Fibroblast of lung (primary cell): Measurements from ENCODE around the gene ZBTB7C. TPM values are rescaled to one million over a fixed set of nuclear protein-coding genes. Genes with fewer than 3 reads are reported as not detected.

Experiments used
- DNase-seq, 2 donors: peaks; one replicate each; pipeline versions ENCODE4 v3.0.0 to v3.0.0-alpha.2; 2010; ENCODE audit warnings: low read depth in 2 of 2
- H2AFZ ChIP-seq: 2 replicates; pipeline ENCODE4 v1.5.1; 2012; ENCODE audit warnings: low read length, control low read depth, inconsistent platforms
- H3K27ac ChIP-seq: 2 replicates; pipeline ENCODE4 v1.5.1; 2011; ENCODE audit warnings: low read length, control low read depth; ENCODE audit not compliant: insufficient read depth
- H3K27me3 ChIP-seq: 2 replicates; pipeline ENCODE4 v1.5.1; 2011; ENCODE audit warnings: mild to moderate bottlenecking, low read length; ENCODE audit not compliant: control insufficient read depth, insufficient read depth
- H3K36me3 ChIP-seq: 2 replicates; pipeline ENCODE4 v1.5.1; 2011; ENCODE audit warnings: low read length; ENCODE audit not compliant: control insufficient read depth, insufficient read depth
- H3K4me1 ChIP-seq: 2 replicates; pipeline ENCODE4 v1.5.1; 2011; ENCODE audit warnings: low read length; ENCODE audit not compliant: control insufficient read depth, insufficient read depth; ENCODE audit errors: extremely low read depth
- H3K4me2 ChIP-seq: 2 replicates; pipeline ENCODE4 v1.5.1; 2011; ENCODE audit warnings: low read length, control low read depth; ENCODE audit not compliant: insufficient read depth; ENCODE audit errors: extremely low read depth
- H3K4me3 ChIP-seq, 4 experiments: fragments of 200-600 bp in 1 of 4; sonication (generic) in 1 of 4; replicated peaks in 1 of 4; 2 replicates each; pipeline ENCODE4 v1.5.1; 2011 to 2016; ENCODE audit warnings: low read length in 4 of 4, low read depth in 3 of 4, mild to moderate bottlenecking in 3 of 4, control low read depth in 2 of 4, inconsistent platforms in 1 of 4, mixed read lengths in 1 of 4; ENCODE audit not compliant: insufficient read depth in 1 of 4; ENCODE audit errors: control extremely low read depth in 1 of 4
- H3K79me2 ChIP-seq: 2 replicates; pipeline ENCODE4 v1.5.1; 2012; ENCODE audit warnings: mild to moderate bottlenecking, low read length, inconsistent platforms; ENCODE audit not compliant: control insufficient read depth, insufficient read depth
- H3K9ac ChIP-seq: 2 replicates; pipeline ENCODE4 v1.5.1; 2011; ENCODE audit warnings: mild to moderate bottlenecking, low read length, control low read depth; ENCODE audit not compliant: insufficient read depth
- H3K9me3 ChIP-seq: 2 replicates; pipeline ENCODE4 v1.5.1; 2012; ENCODE audit warnings: low read depth, low read length; ENCODE audit not compliant: control insufficient read depth, insufficient read depth
- H4K20me1 ChIP-seq: 2 replicates; pipeline ENCODE4 v1.5.1; 2011; ENCODE audit warnings: low read length; ENCODE audit not compliant: control insufficient read depth, insufficient read depth; ENCODE audit errors: extremely low read depth
- EZH2 ChIP-seq: IDR thresholded peaks from 2 replicates; pipeline ENCODE4 v1.5.1; 2012; ENCODE audit warnings: low read length, control low read depth, mild to moderate bottlenecking; ENCODE audit errors: missing control alignments
- polyA plus RNA-seq, 2 donors: library from polyadenylated mRNA; depleted of rRNA in 1 of 2; stranded (reverse) in 1 of 2; unstranded in 1 of 2; fragments of >200 nt; gene quantifications; 2 replicates each; pipeline ENCODE4 v1.2.1, GENCODE V29; 2011 to 2012; ENCODE audit warnings: missing spikeins in 1 of 2
- total RNA-seq: library from RNA; depleted of rRNA; stranded (reverse); fragments of >200 nt; gene quantifications from 2 replicates; pipeline ENCODE4 v1.2.1, GENCODE V29; 2014
- TF ChIP-seq, protein P1 (sequence below), 2 donors: IDR thresholded peaks in 1 of 2; conservative IDR thresholded peaks in 1 of 2; 1 replicate in 1 of 2; 2 replicates in 1 of 2; pipeline ENCODE4 v1.5.1; 2011 to 2012; ENCODE audit warnings: low read length in 2 of 2, control low read depth in 1 of 2, inconsistent platforms in 1 of 2, low read depth in 1 of 2, mild to moderate bottlenecking in 1 of 2

ZBTB7C gene
- total and polyA plus RNA-seq, 2 donors (not counting 1 experiment from before 2014, with no cell fraction given), result 0.19 to 0.33 TPM

DNA sequence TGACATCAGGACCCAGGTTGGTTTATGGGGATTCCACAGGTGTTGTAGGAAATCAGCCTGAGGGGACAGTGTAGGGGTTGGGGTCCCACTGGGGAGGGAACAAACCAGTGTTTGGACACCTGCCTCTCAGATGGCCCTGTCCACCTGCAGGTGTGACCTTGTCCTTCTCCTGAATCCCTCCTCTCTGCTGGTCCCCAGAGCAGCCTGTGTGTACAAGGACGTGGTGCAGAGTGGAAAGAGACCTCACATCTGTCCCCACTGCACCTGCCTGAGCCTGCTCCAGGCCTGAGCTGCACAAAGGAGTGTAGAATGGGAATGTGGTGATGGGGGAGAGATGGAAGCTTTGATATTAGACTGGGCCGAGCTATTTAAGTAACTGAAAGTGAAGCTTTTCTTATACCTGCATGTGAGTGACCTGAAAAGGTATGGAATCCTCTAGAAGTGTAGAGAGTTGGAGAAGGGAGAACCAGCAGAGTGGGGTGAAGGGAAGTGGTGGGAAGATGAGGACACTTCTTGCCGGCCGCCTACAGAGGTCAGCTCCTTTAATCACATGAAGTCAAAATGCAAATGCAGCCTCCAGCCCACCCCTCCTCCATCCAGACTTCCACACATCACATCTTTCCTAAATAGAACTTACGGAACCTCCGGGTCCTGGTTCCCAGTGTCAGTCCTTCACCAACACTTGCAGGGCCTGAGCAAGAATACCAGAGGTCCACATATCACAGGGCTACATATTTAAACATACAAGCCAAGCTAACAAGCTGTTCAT is 389.4 kb downstream of the ZBTB7C start:
- no peak overlapping the region for H3K9ac ChIP-seq
- no peak overlapping the region for H3K4me3 ChIP-seq
- no peaks in the 10 kb centered on the region for H3K36me3 ChIP-seq
- H4K20me1 ChIP-seq, result no peaks in the 10 kb centered on the region
- no peaks in the 10 kb centered on the region for H3K79me2 ChIP-seq
- H3K4me2 ChIP-seq, result no peak overlapping the region
- no peak overlapping the region for H2AFZ ChIP-seq
- TF ChIP-seq EZH2, result no peak
- TF ChIP-seq, protein P1, sequence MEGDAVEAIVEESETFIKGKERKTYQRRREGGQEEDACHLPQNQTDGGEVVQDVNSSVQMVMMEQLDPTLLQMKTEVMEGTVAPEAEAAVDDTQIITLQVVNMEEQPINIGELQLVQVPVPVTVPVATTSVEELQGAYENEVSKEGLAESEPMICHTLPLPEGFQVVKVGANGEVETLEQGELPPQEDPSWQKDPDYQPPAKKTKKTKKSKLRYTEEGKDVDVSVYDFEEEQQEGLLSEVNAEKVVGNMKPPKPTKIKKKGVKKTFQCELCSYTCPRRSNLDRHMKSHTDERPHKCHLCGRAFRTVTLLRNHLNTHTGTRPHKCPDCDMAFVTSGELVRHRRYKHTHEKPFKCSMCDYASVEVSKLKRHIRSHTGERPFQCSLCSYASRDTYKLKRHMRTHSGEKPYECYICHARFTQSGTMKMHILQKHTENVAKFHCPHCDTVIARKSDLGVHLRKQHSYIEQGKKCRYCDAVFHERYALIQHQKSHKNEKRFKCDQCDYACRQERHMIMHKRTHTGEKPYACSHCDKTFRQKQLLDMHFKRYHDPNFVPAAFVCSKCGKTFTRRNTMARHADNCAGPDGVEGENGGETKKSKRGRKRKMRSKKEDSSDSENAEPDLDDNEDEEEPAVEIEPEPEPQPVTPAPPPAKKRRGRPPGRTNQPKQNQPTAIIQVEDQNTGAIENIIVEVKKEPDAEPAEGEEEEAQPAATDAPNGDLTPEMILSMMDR (conservative IDR thresholded peaks at IDR 0.05 in 1 of 2, IDR thresholded peaks at IDR 0.05 in 1 of 2; ENCODE audit: low read depth in 1 of 2, low read length in 2 of 2), result no peak
- no peaks in the 10 kb centered on the region for H3K9me3 ChIP-seq
- H3K27me3 ChIP-seq, result peaks cover 6% of the 10 kb centered on the region
- no peaks in the 10 kb centered on the region for H3K4me1 ChIP-seq
- DNase-seq, result no peak
- H3K27ac ChIP-seq, result no peak overlapping the region

DNA sequence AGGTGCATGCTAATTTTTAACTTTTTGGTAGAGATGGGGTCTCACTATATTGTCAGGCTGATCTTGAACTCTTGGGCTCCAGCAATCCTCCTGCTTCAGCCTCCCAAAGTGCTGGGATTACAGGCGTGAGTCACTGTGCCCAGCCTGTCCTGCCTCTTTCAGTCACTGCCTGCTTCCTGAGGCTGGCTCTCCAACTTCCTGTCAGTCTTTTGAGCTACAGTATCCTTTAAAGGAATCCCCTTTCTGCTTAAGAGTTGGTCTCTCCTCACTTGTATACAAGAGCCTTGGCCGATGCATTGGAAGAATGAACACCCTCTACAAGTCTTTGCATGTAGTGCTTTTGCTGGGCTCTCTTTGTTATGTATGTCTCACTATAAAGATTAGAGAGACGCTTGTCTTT is 390.3 kb downstream of the ZBTB7C start:
- Histone ChIP-seq H3K36me3 (no peaks in the 10 kb centered on the region), H3K4me3 (no peak overlapping the region), H3K79me2 (no peaks in the 10 kb centered on the region), H3K27ac (no peak overlapping the region), H3K4me1 (no peaks in the 10 kb centered on the region), H3K4me2 (no peak overlapping the region), H3K9ac (no peak overlapping the region), H3K27me3 (peaks cover 6% of the 10 kb centered on the region), H3K9me3 (no peaks in the 10 kb centered on the region), H2AFZ (no peak overlapping the region), H4K20me1 (no peaks in the 10 kb centered on the region)
- DNase-seq, result no peak
- TF ChIP-seq, protein P1 (conservative IDR thresholded peaks at IDR 0.05 in 1 of 2, IDR thresholded peaks at IDR 0.05 in 1 of 2; ENCODE audit: low read depth in 1 of 2, low read length in 2 of 2), result no peak

DNA sequence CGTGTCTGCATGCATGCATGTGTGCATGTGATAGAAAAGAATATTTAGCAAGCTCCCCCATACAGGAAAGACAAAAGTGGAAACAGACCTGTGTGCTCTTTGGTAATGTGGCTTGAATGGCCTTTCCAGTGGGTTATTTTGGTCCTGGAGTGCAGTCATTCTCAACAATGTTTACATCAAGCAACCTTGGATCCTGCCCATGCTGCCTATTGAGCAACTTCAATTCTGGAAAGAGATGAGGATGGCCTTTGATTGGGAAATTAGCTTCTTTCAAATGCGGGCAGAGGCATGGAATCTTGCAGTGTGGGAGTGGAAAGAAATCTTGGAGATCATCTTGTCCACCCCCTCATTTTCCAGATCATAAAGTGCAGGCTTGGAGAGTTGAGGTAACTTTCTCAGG is 391.5 kb downstream of the ZBTB7C start:
- Histone ChIP-seq H3K27me3 (peaks cover 6% of the 10 kb centered on the region), H3K4me2 (no peak overlapping the region), H4K20me1 (no peaks in the 10 kb centered on the region), H3K9me3 (no peaks in the 10 kb centered on the region), H3K79me2 (no peaks in the 10 kb centered on the region), H3K36me3 (no peaks in the 10 kb centered on the region), H2AFZ (no peak overlapping the region), H3K4me1 (no peaks in the 10 kb centered on the region), H3K27ac (no peak overlapping the region), H3K9ac (no peak overlapping the region), H3K4me3 (no peak overlapping the region)
- TF ChIP-seq EZH2, result no peak
- TF ChIP-seq, protein P1 (conservative IDR thresholded peaks at IDR 0.05 in 1 of 2, IDR thresholded peaks at IDR 0.05 in 1 of 2; ENCODE audit: low read depth in 1 of 2, low read length in 2 of 2), result no peak
- peak in 1 of 2 donors; percentile 68 for DNase-seq
